HFF-Myc (cell line): Measurements from ENCODE around the gene GPNMB.
"Not testable (repeated sequence)": the region's sequence is repeated elsewhere in the genome, so short reads cannot be mapped to it uniquely, and the experiment has no call there.

Experiments
- DNase-seq: peaks from one replicate; pipeline ENCODE4 v3.0.0-alpha.2; 2011; ENCODE audit warnings: low read depth; ENCODE audit errors: extremely low read depth
- H3K4me3 ChIP-seq: replicated peaks from 2 replicates; pipeline ENCODE4 v1.5.1; 2011; ENCODE audit warnings: low read depth, mild to moderate bottlenecking, control low read depth, low read length
- TF ChIP-seq, protein P1 (sequence below): IDR thresholded peaks from 2 replicates; pipeline ENCODE4 v1.5.1; 2012; ENCODE audit warnings: mild to moderate bottlenecking, low read depth, low read length, control low read depth; ENCODE audit errors: missing control alignments

Gene GPNMB

DNA sequence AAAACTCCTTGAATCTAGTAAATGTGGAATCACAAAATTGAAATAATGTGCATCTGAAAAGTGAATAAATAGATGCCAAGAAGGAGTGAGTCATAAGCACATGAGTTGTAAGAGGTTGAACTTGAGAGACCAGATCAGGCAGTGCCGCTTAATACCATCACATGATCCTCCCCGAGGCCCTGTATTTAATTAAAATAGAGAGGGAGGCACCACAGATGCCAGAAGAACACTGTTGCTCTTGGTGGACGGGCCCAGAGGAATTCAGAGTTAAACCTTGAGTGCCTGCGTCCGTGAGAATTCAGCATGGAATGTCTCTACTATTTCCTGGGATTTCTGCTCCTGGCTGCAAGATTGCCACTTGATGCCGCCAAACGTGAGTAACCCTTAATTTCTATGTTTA is at the start of gene GPNMB:
TSS of gene GPNMB (plus strand) at position 221 of the 400 bp plus-strand sequence. CDS start at position 304, 83 bp downstream.
- DNase-seq = peak; percentile 84
- TF ChIP-seq, protein P1, sequence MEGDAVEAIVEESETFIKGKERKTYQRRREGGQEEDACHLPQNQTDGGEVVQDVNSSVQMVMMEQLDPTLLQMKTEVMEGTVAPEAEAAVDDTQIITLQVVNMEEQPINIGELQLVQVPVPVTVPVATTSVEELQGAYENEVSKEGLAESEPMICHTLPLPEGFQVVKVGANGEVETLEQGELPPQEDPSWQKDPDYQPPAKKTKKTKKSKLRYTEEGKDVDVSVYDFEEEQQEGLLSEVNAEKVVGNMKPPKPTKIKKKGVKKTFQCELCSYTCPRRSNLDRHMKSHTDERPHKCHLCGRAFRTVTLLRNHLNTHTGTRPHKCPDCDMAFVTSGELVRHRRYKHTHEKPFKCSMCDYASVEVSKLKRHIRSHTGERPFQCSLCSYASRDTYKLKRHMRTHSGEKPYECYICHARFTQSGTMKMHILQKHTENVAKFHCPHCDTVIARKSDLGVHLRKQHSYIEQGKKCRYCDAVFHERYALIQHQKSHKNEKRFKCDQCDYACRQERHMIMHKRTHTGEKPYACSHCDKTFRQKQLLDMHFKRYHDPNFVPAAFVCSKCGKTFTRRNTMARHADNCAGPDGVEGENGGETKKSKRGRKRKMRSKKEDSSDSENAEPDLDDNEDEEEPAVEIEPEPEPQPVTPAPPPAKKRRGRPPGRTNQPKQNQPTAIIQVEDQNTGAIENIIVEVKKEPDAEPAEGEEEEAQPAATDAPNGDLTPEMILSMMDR = no peak
- peak within 1 kb of the TSS; percentile 51 for H3K4me3 ChIP-seq

DNA sequence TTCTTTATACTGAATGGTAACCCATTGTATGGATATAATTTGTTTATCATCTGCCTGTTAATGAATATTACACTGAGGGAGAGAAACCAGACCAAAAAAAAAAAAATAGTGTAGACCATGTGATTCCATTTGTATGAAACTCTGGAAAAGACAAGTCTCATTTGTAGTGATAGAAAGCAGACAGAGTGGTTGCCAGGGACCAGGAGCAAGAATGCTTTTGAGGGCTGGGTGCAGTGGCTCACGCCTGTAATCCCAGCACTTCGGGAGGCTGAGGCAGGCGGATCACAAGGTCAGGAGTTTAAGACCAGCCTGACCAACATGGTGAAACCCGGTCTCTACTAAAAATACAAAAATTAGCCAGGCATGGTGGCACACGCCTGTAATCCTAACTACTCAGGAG is 48.8 kb upstream of the GPNMB start:
- H3K4me3 ChIP-seq, DNase-seq: not testable (repeated sequence)

DNA sequence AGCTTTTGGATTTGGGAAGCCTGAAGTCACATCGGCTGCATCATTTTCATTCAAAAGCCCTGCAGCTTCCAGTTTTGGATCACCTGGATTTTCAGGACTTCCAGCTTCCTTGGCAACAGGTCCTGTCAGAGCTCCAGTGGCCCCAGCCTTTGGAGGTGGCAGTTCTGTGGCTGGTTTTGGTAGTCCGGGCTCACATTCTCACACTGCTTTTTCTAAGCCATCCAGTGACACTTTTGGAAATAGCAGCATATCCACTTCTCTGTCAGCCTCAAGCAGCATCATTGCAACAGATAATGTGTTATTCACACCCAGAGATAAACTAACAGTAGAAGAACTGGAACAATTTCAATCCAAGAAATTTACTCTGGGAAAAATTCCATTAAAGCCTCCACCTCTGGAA is 46.2 kb upstream of the GPNMB start:
- H3K4me3 ChIP-seq = no peak overlapping the region
- TF ChIP-seq, protein P1 = no peak
- no peak for DNase-seq

DNA sequence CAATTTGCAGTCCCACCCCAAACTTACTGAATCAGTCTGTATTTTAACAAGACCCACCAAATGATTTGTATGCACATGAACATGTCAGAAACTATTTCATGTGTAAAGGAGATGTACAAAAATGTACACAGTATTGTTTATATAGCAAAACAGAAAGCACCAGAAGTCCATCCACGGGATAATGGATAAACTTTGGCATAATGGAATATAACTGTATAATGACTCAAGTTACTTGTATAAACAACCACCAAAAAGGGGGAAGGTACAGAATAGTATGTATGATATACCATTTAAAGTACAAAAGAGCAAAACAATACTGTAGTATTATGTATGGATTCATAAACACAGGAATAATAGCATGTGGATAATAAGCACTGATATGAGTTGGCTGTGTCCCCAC is 42.3 kb upstream of the GPNMB start:
- DNase-seq = no peak
- H3K4me3 ChIP-seq = no peak overlapping the region
- TF ChIP-seq, protein P1 = no peak

DNA sequence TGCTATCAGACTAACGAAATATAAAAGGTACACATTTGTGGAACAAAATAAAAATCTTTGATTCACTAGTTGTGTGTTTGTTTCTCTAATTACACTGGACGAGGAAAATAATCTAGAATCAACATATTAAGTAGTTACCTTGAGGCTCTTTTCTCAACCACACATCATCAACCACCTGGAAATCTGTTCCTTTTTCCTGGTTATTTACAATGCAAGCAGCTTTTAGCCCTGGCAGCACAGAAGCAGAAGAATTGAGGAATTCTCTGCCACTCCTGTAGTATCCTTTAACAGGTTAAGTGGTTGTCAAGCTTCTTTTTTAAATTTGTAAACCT is 41.0 kb upstream of the GPNMB start:
- H3K4me3 ChIP-seq = no peak overlapping the region
- TF ChIP-seq, protein P1 = no peak
- DNase-seq = no peak

DNA sequence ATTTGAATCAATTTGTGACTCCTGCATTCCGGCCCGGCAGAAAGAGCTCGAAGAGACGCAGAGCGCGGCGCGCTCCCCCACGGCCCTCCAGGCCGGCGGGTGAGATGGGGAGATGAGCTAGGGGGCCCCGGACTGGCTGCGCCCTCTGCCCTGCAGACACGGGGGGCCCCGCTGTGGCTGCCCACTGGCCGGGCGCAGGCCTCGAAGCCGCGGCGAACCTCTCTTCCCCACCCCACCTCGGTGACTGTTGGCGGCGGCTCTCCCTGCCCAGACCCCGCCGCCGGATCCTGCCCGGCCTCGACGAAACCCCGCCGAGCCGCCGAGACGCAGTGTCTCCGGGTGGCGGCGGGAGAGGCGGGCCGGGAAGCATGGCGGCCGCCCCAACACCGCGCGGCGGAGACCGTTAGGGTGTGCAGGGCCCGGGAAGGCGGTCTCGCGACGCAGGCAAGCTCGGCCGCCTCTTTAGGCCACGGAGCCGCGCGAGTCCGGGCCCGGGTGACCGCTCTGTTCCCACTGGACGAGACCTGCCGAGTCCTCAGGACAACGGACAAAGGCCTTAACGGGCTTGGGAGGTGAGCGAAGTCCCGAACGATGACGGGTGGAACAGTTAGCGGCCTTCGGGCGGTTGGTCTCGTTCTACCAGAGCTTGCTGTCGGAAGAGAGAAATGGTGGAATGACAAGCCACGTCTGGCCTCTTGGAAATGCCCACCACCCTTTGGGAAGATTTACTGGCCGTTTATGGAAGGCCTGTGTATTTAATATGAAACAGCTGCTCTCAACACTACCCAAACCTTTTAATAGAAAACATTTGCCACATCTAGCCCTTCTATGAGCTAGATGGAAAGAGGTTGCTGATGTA is 40.4 kb upstream of the GPNMB start:
- H3K4me3 ChIP-seq = no peak overlapping the region
- DNase-seq = no peak
- TF ChIP-seq, protein P1 = no peak

DNA sequence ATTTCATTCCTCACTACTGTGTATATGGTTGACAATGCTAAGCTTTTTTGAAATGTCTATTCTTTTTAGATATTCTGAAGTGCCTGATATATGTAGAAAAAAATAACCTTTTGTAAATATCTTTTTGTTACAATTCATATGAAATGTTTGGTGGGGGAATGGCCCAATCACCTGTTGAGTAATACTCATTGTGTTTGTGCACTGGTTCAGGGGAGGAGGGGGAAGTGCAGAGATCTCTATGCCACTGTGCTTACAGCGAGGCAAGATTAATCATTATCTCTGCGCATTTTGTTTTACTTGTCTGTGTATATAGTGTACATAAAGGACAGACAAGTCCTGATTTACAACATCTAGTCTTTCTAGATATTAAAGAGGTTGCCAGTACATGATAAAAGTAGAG is 39.6 kb upstream of the GPNMB start:
- H3K4me3 ChIP-seq = no peak overlapping the region
- TF ChIP-seq, protein P1 = no peak
- DNase-seq = no peak
